Motor neuron (in vitro differentiated cells): Measurements from ENCODE around the gene RBBP7. TPM values are rescaled to one million over a fixed set of nuclear protein-coding genes. Genes with fewer than 3 reads are reported as not detected.

Experiments used
- ATAC-seq, 8 experiments: fragments of 200-7000 bp; cut with Tn5 transposase; replicated peaks in 6 of 8; 2 replicates each; pipeline ENCODE4 v1.8.0; 2021; ENCODE audit warnings: mild to moderate bottlenecking in 8 of 8, moderate library complexity in 8 of 8
- H3K27ac ChIP-seq, 2 donors: fragments of 250-450 bp; sonication (Bioruptor Pico); 2 replicates each; pipeline ENCODE4 v1.9.0; 2021; ENCODE audit warnings: antibody characterized with exemption in 2 of 2, mild to moderate bottlenecking in 2 of 2, moderate library complexity in 1 of 2
- H3K4me1 ChIP-seq, 2 donors: fragments of 250-450 bp; sonication (Bioruptor Pico); replicated peaks in 1 of 2; 2 replicates each; pipeline ENCODE4 v1.6.1; 2021; ENCODE audit warnings: antibody characterized with exemption in 2 of 2, mild to moderate bottlenecking in 2 of 2, moderate library complexity in 1 of 2
- H3K4me3 ChIP-seq, 5 donors: fragments of 250-450 bp; sonication (Bioruptor Pico); 2 replicates each; pipeline ENCODE4 v1.9.0; 2021; ENCODE audit warnings: antibody characterized with exemption in 5 of 5, mild to moderate bottlenecking in 5 of 5, moderate library complexity in 4 of 5
- WGBS, 10 experiments: fragments of 450-650 bp; shearing (Covaris generic); methylation state at CpG; one replicate each; pipeline ENCODE4 v1.0.0; 2022; 5-methylcytosine and 5-hydroxymethylcytosine counted together
- in situ Hi-C, 9 experiments: fragments of 400-800 bp; cut with MboI; loops; one replicate each; pipeline ENCODE4 v1.15.0; 2021; ENCODE audit warnings: low sequenced_read_pairs in 9 of 9, low pct_unique_long_range_greater_than_20kb in 2 of 9; ENCODE audit not compliant: unreplicated experiment in 9 of 9
- total RNA-seq, 8 experiments: library from RNA; unstranded; fragments of 300-600 nt; gene quantifications; 2 replicates each; pipeline versions ENCODE4 v1.2.3 to v1.2.4, GENCODE V29; 2022

Gene RBBP7
- total RNA-seq, 8 experiments from 2014 or later: 45.6 to 138 (median 88.4) TPM

GRCh38 chrX:16834806-16835205 lies 35.4 kb downstream of the RBBP7 start:
- Histone ChIP-seq H3K27ac (no peak overlapping the region), H3K4me1 (no peaks in the 10 kb centered on the region), H3K4me3 (no peak overlapping the region)
- WGBS, 10 experiments: 40 to 80% (median 69%) methylated on average over 1 to 5 of the region's 6 CpGs; no CpG with 5 or more reads in 6 of the 10 experiments
- ATAC-seq: no peak
- in situ Hi-C loops: no loop called here

DNA sequence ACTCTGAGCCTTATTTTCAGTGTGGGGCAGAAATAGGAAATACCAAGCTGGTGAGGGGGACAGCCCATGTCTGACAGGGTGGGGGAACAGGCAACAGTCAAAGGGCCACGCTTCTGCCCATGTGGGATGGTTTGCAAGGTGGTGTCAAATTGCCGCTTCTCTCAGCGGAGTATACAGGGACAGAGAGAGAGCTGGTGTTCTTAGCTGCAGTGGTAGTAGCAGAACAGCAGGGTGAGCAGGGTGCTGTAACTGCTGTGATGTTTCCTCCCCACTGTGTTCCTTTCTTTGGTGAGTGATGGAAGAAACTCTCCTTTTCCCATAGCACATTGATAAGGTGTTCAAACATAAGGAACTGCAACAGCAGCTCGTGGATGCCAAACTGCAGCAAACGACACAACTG lies 37.9 kb downstream of the RBBP7 start:
- 80 to 100% (median 100%) methylated on average over 1 to 3 of the region's 5 CpGs; no CpG with 5 or more reads in 7 of the 10 experiments for WGBS, 10 experiments
- no peak overlapping the region for H3K27ac ChIP-seq
- no peak for ATAC-seq

DNA sequence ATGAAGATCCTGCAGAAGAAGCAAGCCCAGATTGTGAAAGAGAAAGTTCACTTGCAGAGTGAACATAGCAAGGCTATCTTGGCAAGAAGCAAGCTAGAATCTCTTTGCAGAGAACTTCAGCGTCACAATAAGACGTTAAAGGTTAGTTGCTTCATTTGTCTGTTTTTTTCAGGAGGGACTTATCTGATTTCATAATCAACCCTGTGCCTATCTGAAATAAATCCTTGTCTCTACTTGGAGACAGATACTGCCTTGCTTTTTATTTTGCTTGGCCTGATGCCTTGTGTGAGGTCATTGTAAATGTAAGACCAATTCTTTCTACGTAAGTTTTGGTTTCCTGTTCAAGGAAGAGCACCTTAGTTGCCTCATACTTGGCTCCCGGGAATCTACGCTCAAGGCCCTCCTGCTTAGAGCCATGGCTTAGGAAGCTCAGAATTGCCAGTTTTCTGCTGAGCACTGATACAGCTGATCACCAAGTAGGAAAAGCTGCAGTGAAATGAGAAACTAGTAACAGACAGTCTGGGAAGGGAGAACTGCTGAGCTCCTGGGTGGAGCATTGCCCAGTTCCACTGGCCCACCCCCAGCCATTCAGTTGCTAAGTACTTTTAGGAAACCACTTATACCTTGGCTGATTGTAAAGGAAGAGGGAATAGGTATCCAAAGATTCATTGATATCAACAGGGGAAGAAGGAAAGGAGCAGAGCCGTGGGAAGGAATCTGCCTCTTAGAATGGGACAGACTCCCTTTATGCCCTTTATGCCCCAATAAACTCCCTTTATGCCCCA lies 41.8 kb downstream of the RBBP7 start:
- in situ Hi-C loops: no loop called here
- 71 to 100% (median 94%) methylated on average over 1 to 5 of the region's 6 CpGs; no CpG with 5 or more reads in 5 of the 10 experiments for whole genome bisulfite sequencing, 10 experiments
- Histone ChIP-seq H3K4me1 (peaks cover 2% of the 10 kb centered on the region in 2 donors), H3K27ac (no peak overlapping the region), H3K4me3 (no peak overlapping the region)
- peak in 2 of 8 experiments; percentile 22 to 42 for ATAC-seq

More for the DNA sequence above, 37.9 kb downstream of the RBBP7 start:
- Histone ChIP-seq H3K4me1 (no peaks in the 10 kb centered on the region), H3K4me3 (no peak overlapping the region)
- in situ Hi-C loops: no loop called here

DNA sequence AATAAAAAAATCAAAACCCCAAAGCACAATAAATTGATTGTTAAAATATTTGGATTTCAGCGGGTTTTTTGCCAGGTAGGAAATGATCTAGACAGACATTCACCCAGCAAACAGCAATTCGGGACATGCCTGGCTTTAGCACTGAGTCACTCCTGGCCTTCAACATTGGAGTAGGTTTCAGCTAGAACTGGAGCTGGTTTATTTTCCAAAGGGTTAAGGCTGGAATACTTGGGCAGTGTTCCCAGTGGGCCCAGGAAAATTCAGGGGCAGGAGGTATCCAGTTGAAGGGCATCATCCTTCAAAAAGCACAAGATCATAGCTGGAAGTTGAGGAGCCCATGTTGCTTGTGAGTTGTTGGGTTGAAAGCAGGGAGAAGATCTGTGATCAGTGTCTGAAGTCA lies 42.9 kb downstream of the RBBP7 start:
- in situ Hi-C loops: no loop called here
- H3K27ac ChIP-seq: no peak overlapping the region
- no peak for ATAC-seq
- no peak overlapping the region for H3K4me3 ChIP-seq
- H3K4me1 ChIP-seq: peaks cover 2% of the 10 kb centered on the region in 2 donors
- 100% methylated on average over 2 of the region's 2 CpGs; no CpG with 5 or more reads in 9 of the 10 experiments for WGBS, 10 experiments

DNA sequence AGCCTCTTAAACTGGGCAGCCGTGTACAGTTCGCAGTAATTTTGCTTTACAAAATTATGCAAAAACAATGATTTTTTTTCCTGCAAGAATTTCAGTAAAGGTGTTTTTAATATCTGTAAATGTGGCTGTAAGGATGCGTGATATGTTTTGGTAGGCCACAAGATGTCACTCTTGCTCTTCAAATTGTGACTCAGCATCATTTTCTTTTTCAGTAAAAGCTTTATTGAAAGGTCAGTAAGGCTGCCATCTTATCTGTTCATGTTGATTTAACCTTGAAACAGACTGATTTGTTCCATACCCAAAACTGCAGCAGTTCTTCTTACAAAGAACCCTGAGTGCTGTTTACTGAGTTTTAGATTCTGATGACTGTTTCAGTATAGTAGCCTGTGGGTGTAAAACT lies 44.0 kb downstream of the RBBP7 start:
- no peak overlapping the region for H3K27ac ChIP-seq
- H3K4me3 ChIP-seq: no peak overlapping the region
- WGBS, 10 experiments: 0 to 71% (median 47%) methylated on average over 1 to 2 of the region's 3 CpGs; no CpG with 5 or more reads in 6 of the 10 experiments
- H3K4me1 ChIP-seq: peaks cover 2% of the 10 kb centered on the region in 2 donors
- peak in 4 of 8 experiments; percentile 26 to 63 (median 40) for ATAC-seq
- in situ Hi-C loops: no loop called here

- Histone ChIP-seq H3K27ac (no peak overlapping the region), H3K4me3 (no peak overlapping the region), H3K4me1 (peaks cover 2% of the 10 kb centered on the region in 2 donors)
- peak in 2 of 8 experiments; percentile 35 to 59 for ATAC-seq
- 20 to 100% (median 80%) methylated on average over 1 to 4 of the region's 8 CpGs; no CpG with 5 or more reads in 4 of the 10 experiments for WGBS, 10 experiments
- in situ Hi-C loops: no loop called here
Observed at GRCh38 chrX:16825264-16826035, 44.7 kb downstream of the RBBP7 start.

GRCh38 chrX:16822723-16823122 lies 47.4 kb downstream of the RBBP7 start:
- in situ Hi-C loops: no loop called here
- H3K4me1 ChIP-seq: peaks cover 2% of the 10 kb centered on the region in 2 donors

GRCh38 chrX:16819634-16820033 lies 50.5 kb downstream of the RBBP7 start:
- WGBS, 10 experiments: 67 to 100% (median 100%) methylated on average over 1 to 5 of the region's 5 CpGs; no CpG with 5 or more reads in 5 of the 10 experiments
- Histone ChIP-seq H3K4me3 (no peak overlapping the region), H3K27ac (no peak overlapping the region), H3K4me1 (no peaks in the 10 kb centered on the region)
- no peak for ATAC-seq
- in situ Hi-C loops: no loop called here

More at GRCh38 chrX:16822723-16823122, 47.4 kb downstream of the RBBP7 start:
- peak in 1 of 8 experiments; percentile 19 for ATAC-seq
- 31 to 100% (median 100%) methylated on average over 1 to 2 of the region's 2 CpGs; no CpG with 5 or more reads in 7 of the 10 experiments for WGBS, 10 experiments
- Histone ChIP-seq H3K4me3 (no peak overlapping the region), H3K27ac (no peak overlapping the region)

DNA sequence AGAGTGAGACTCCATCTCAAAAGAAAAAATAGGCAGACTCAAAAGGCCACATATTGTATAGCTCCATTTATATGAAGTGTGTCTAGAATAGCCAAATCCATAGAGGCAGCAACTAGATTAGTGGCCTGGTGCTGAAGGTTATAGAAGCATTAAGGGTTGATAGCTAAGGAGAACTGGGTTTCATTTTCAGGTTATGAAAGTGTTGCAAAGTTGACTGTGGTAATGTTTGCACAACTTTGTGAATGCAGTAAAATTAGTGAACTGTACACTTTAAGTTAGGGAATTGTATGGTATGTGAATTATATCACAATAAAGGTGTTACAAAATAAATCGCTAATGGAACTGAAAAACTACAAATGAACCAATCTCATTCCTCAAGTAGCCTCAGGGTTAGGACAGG lies 55.6 kb downstream of the RBBP7 start:
- no peak for ATAC-seq
- Histone ChIP-seq H3K4me3 (no peak overlapping the region), H3K27ac (no peak overlapping the region), H3K4me1 (no peaks in the 10 kb centered on the region)
- in situ Hi-C loops: no loop called here
- WGBS, 10 experiments: 80 to 100% (median 83%) methylated on average over 1 of the region's 1 CpG; no CpG with 5 or more reads in 6 of the 10 experiments

DNA sequence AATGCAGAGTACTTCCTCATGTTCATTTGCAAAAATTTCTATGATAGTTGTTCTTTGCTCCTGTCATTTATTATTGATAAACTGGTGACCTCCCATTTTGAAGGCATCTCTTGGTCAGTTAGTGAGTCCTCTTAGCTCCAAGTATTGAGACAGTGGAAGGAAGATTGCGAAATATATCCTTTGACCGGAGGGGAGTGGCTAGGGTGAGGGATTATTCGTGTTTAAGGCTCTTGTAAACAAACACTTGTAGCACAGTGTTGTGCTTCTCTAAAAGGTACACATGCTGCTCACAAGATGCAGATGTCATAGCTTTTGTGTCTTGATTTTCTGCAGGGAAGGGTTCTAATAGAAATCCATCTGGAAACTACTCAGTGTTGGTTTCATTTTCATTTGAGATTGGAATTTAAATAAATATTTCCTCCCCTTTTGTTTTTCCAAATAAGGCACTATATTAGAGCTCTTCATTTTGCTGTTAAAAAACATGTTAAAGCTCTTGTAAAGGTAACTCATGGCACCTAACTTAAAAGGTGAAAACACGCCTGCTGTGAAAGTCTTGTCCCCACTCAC lies 62.1 kb downstream of the RBBP7 start:
- H3K4me1 ChIP-seq: no peaks in the 10 kb centered on the region
- in situ Hi-C loops: no loop called here
- peak in 3 of 8 experiments; percentile 93 to 97 (median 97) for ATAC-seq
- H3K27ac ChIP-seq: no peak overlapping the region
- no peak overlapping the region for H3K4me3 ChIP-seq
- 35 to 100% (median 80%) methylated on average over 1 to 4 of the region's 4 CpGs; no CpG with 5 or more reads in 5 of the 10 experiments for WGBS, 10 experiments

DNA sequence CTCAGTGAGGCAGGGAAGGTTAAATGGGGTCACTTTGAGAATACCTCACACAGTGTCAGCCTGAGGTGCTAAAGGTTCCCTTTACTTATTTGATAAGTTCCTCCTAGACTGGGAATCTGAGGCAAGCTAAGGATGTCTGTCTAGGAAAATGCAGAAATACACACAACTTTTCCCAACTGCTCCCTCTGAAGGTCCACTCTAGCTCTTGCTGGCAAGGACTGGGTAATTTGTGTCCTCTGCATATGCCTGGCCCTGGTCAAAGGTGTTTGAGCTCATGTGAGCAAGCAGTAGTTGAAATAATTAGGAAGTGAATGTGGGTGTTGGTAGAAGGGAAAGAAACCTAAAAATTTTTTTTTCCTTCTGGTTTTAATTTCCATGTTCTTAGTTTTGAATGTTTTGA lies 62.6 kb downstream of the RBBP7 start:
- H3K4me3 ChIP-seq: no peak overlapping the region
- no peaks in the 10 kb centered on the region for H3K4me1 ChIP-seq
- H3K27ac ChIP-seq: no peak overlapping the region
- in situ Hi-C loops: no loop called here
- peak in 4 of 8 experiments; percentile 59 to 87 (median 72) for ATAC-seq

GRCh38 chrX:16804923-16805464 lies 65.2 kb downstream of the RBBP7 start:
- Histone ChIP-seq H3K27ac (no peak overlapping the region), H3K4me3 (no peak overlapping the region), H3K4me1 (no peaks in the 10 kb centered on the region)
- in situ Hi-C loops: no loop called here
- no peak for ATAC-seq
- WGBS, 10 experiments: 57 to 92% (median 74%) methylated on average over 2 to 4 of the region's 8 CpGs; no CpG with 5 or more reads in 7 of the 10 experiments

DNA sequence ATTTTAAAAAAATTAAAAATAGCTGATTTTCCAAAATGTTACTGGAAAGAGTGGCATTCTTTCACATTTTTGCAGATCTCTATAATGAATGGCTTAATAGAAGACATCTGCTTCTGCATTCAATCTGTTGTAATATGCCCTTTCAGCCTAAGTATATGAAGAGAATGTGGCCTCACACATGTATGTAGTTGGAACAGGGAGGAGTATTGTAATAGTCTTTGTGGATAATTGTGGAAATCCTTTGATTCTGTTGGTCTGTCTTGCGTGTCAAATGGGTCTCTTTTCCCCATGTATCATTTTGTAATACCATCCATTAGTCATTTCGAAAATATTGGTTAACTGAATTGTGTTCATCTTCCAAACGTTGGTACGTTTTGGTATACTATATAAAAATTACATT lies 72.3 kb downstream of the RBBP7 start:
- 0 to 100% (median 100%) methylated on average over 1 to 4 of the region's 4 CpGs; no CpG with 5 or more reads in 5 of the 10 experiments for WGBS, 10 experiments
- H3K4me1 ChIP-seq: no peaks in the 10 kb centered on the region
- no peak overlapping the region for H3K27ac ChIP-seq
- no peak overlapping the region for H3K4me3 ChIP-seq
- in situ Hi-C loops: no loop called here
- no peak for ATAC-seq
